ENCODE data around the gene SLC24A3. TPM values are rescaled to one million over a fixed set of nuclear protein-coding genes. Genes with fewer than 3 reads are reported as not detected.

Gene SLC24A3
- total and polyA plus RNA-seq, 2 of the 13 experiments (the other 11 are each of a cell fraction or from before 2014, with no cell fraction given): not detected

- no peak for TF ChIP-seq MYPOP (CRISPR knock-in tag; IDR thresholded peaks at IDR 0.05)
- no peak for TF ChIP-seq GABPA (IDR thresholded peaks at IDR 0.05; ENCODE audit: low read depth, low read length)
- TF ChIP-seq GABPA (CRISPR knock-in tag; IDR thresholded peaks at IDR 0.05; ENCODE audit: low read depth): peak; percentile 65
- peak; percentile 76 for TF ChIP-seq CTCF (CRISPR knock-in tag; IDR thresholded peaks at IDR 0.05)
- peak; percentile 59; the same call in 1 of the 2 replicates for TF ChIP-seq SMC3 (IDR thresholded peaks at IDR 0.05; ENCODE audit: low read length)
- TF ChIP-seq GABPB1 (CRISPR knock-in tag; IDR thresholded peaks at IDR 0.05): peak; percentile 63
- TF ChIP-seq ZMYM4 (CRISPR knock-in tag; IDR thresholded peaks at IDR 0.05): peak; percentile 44; the same call in 1 of the 2 replicates
- TF ChIP-seq BCL3 (CRISPR knock-in tag; IDR thresholded peaks at IDR 0.05): 0 out of 2 replicates have a peak, but pooled peaks have one; percentile 38
- TF ChIP-seq ZNF501 (CRISPR knock-in tag; IDR thresholded peaks at IDR 0.05): 0 out of 2 replicates have a peak, but pooled peaks have one; percentile 46
These were observed 475.8 kb downstream of the SLC24A3 start (continued) for GRCh38 chr20:19688031-19688806.
